H1 (cell line): Measurements from ENCODE around the gene TMEM244. TPM values are rescaled to one million over a fixed set of nuclear protein-coding genes. Genes with fewer than 3 reads are reported as not detected.

Experiments used
- BACH1 ChIP-seq: IDR thresholded peaks from 2 replicates; pipeline ENCODE4 v1.6.1; 2012; ENCODE audit warnings: low read length, improper control_type of control experiment
- EP300 ChIP-seq, 2 experiments: IDR thresholded peaks; 1 replicate in 1 of 2; 2 replicates in 1 of 2; pipeline ENCODE4 v1.6.1; 2011 to 2012; ENCODE audit warnings: low read depth in 2 of 2, low read length in 2 of 2, mild to moderate bottlenecking in 2 of 2, borderline replicate concordance in 1 of 2, inconsistent platforms in 1 of 2, moderate library complexity in 1 of 2
- FOSL1 ChIP-seq: IDR thresholded peaks from 2 replicates; pipeline ENCODE4 v1.6.1; 2011; ENCODE audit warnings: mild to moderate bottlenecking, low read depth, low read length, moderate library complexity; ENCODE audit not compliant: insufficient read depth
- MAFK ChIP-seq: IDR thresholded peaks from 2 replicates; pipeline ENCODE4 v1.6.1; 2012; ENCODE audit warnings: low read depth, mild to moderate bottlenecking, improper control_type of control experiment, low read length
- NRF1 ChIP-seq: IDR thresholded peaks from 2 replicates; pipeline ENCODE4 v1.6.1; 2011; ENCODE audit warnings: mild to moderate bottlenecking, low read depth, low read length, improper control_type of control experiment
- SAP30 ChIP-seq: fragments of 300-600 bp; sonication (generic); IDR thresholded peaks from 2 replicates; pipeline ENCODE4 v1.7.1; 2012; ENCODE audit warnings: low read length, moderate library complexity, mild to moderate bottlenecking, inconsistent platforms; ENCODE audit not compliant: insufficient read depth, insufficient replicate concordance
- SIN3A ChIP-seq, 2 experiments: IDR thresholded peaks in 1 of 2; conservative IDR thresholded peaks in 1 of 2; 2 replicates each; pipeline ENCODE4 v1.6.1; 2011 to 2012; ENCODE audit warnings: low read length in 2 of 2, improper control_type of control experiment in 1 of 2, low read depth in 1 of 2, mild to moderate bottlenecking in 1 of 2
- SIX5 ChIP-seq: IDR thresholded peaks from 2 replicates; pipeline ENCODE4 v1.6.1; 2011; ENCODE audit warnings: mild to moderate bottlenecking, low read depth, low read length
- polyA plus RNA-seq, 7 experiments: library from polyadenylated mRNA; depleted of rRNA in 3 of 7; stranded (reverse) in 5 of 7; unstranded in 2 of 7; fragments of >200 nt in 5 of 7; fragments of 200-250 nt in 2 of 7; gene quantifications; 1 replicate in 5 of 7; 2 replicates in 1 of 7; 4 replicates in 1 of 7; pipeline versions ENCODE4 v1.2.1 to v1.2.3, GENCODE V29; 2011 to 2013; ENCODE audit warnings: missing spikeins in 2 of 7, mixed read lengths in 2 of 7
- total RNA-seq: library from RNA; stranded (reverse); fragmentation: NEBNext Ultra II Directional; extraction: Animal tissue kit (Norgen Biotek cat#: 25700); gene quantifications from 2 replicates; pipeline ENCODE4 v1.2.1, GENCODE V29; 2021
- TF ChIP-seq, protein P1 (sequence below): fragments of 300-600 bp; sonication (generic); IDR thresholded peaks from 2 replicates; pipeline ENCODE4 v1.7.1; 2012; ENCODE audit warnings: low read length, moderate library complexity, mild to moderate bottlenecking, inconsistent platforms; ENCODE audit not compliant: insufficient replicate concordance
- TF ChIP-seq, protein P2 (sequence below): IDR thresholded peaks from 2 replicates; pipeline ENCODE4 v1.6.1; 2011; ENCODE audit warnings: low read length, improper control_type of control experiment

The TMEM244 gene
- total and polyA plus RNA-seq, 2 of the 8 experiments (the other 6 are each of a cell fraction or from before 2014, with no cell fraction given), result not detected

- TF ChIP-seq, protein P1, sequence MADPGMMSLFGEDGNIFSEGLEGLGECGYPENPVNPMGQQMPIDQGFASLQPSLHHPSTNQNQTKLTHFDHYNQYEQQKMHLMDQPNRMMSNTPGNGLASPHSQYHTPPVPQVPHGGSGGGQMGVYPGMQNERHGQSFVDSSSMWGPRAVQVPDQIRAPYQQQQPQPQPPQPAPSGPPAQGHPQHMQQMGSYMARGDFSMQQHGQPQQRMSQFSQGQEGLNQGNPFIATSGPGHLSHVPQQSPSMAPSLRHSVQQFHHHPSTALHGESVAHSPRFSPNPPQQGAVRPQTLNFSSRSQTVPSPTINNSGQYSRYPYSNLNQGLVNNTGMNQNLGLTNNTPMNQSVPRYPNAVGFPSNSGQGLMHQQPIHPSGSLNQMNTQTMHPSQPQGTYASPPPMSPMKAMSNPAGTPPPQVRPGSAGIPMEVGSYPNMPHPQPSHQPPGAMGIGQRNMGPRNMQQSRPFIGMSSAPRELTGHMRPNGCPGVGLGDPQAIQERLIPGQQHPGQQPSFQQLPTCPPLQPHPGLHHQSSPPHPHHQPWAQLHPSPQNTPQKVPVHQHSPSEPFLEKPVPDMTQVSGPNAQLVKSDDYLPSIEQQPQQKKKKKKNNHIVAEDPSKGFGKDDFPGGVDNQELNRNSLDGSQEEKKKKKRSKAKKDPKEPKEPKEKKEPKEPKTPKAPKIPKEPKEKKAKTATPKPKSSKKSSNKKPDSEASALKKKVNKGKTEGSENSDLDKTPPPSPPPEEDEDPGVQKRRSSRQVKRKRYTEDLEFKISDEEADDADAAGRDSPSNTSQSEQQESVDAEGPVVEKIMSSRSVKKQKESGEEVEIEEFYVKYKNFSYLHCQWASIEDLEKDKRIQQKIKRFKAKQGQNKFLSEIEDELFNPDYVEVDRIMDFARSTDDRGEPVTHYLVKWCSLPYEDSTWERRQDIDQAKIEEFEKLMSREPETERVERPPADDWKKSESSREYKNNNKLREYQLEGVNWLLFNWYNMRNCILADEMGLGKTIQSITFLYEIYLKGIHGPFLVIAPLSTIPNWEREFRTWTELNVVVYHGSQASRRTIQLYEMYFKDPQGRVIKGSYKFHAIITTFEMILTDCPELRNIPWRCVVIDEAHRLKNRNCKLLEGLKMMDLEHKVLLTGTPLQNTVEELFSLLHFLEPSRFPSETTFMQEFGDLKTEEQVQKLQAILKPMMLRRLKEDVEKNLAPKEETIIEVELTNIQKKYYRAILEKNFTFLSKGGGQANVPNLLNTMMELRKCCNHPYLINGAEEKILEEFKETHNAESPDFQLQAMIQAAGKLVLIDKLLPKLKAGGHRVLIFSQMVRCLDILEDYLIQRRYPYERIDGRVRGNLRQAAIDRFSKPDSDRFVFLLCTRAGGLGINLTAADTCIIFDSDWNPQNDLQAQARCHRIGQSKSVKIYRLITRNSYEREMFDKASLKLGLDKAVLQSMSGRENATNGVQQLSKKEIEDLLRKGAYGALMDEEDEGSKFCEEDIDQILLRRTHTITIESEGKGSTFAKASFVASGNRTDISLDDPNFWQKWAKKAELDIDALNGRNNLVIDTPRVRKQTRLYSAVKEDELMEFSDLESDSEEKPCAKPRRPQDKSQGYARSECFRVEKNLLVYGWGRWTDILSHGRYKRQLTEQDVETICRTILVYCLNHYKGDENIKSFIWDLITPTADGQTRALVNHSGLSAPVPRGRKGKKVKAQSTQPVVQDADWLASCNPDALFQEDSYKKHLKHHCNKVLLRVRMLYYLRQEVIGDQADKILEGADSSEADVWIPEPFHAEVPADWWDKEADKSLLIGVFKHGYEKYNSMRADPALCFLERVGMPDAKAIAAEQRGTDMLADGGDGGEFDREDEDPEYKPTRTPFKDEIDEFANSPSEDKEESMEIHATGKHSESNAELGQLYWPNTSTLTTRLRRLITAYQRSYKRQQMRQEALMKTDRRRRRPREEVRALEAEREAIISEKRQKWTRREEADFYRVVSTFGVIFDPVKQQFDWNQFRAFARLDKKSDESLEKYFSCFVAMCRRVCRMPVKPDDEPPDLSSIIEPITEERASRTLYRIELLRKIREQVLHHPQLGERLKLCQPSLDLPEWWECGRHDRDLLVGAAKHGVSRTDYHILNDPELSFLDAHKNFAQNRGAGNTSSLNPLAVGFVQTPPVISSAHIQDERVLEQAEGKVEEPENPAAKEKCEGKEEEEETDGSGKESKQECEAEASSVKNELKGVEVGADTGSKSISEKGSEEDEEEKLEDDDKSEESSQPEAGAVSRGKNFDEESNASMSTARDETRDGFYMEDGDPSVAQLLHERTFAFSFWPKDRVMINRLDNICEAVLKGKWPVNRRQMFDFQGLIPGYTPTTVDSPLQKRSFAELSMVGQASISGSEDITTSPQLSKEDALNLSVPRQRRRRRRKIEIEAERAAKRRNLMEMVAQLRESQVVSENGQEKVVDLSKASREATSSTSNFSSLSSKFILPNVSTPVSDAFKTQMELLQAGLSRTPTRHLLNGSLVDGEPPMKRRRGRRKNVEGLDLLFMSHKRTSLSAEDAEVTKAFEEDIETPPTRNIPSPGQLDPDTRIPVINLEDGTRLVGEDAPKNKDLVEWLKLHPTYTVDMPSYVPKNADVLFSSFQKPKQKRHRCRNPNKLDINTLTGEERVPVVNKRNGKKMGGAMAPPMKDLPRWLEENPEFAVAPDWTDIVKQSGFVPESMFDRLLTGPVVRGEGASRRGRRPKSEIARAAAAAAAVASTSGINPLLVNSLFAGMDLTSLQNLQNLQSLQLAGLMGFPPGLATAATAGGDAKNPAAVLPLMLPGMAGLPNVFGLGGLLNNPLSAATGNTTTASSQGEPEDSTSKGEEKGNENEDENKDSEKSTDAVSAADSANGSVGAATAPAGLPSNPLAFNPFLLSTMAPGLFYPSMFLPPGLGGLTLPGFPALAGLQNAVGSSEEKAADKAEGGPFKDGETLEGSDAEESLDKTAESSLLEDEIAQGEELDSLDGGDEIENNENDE, result no peak
- TF ChIP-seq SIX5 (no peak), SIN3A (conservative IDR thresholded peaks at IDR 0.05 in 1 of 2, IDR thresholded peaks at IDR 0.05 in 1 of 2; ENCODE audit: low read depth in 1 of 2, low read length in 2 of 2) (no peak), MAFK (no peak), EP300 (IDR thresholded peaks at IDR 0.05; ENCODE audit: borderline replicate concordance in 1 of 2, low read depth in 2 of 2, low read length in 2 of 2) (no peak), FOSL1 (no peak), NRF1 (no peak), BACH1 (no peak), SAP30 (no peak)
- TF ChIP-seq, protein P2, sequence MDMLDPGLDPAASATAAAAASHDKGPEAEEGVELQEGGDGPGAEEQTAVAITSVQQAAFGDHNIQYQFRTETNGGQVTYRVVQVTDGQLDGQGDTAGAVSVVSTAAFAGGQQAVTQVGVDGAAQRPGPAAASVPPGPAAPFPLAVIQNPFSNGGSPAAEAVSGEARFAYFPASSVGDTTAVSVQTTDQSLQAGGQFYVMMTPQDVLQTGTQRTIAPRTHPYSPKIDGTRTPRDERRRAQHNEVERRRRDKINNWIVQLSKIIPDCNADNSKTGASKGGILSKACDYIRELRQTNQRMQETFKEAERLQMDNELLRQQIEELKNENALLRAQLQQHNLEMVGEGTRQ, result no peak
Observed at GRCh38 chr6:129845696-129846095, 15.4 kb downstream of the TMEM244 start (continued).
